DND-41 (cell line): ENCODE measurements around the gene MRPS27.

Source experiments
- ATAC-seq: fragments of 200-7000 bp; cut with Tn5 transposase; 3 replicates; pipeline ENCODE4 v1.9.1; 2021; ENCODE audit warnings: low read depth; ENCODE audit not compliant: insufficient read depth
- DNase-seq: peaks from one replicate; pipeline ENCODE4 v3.0.0-alpha.2; 2020
- H2AFZ ChIP-seq: 2 replicates; pipeline ENCODE4 v1.6.0; 2012; ENCODE audit warnings: low read depth, low read length
- H3K27ac ChIP-seq: 2 replicates; pipeline ENCODE4 v1.5.1; 2012; ENCODE audit warnings: low read length, inconsistent platforms
- H3K27me3 ChIP-seq: fragments of 200-600 bp; sonication (generic); 2 replicates; pipeline ENCODE4 v1.6.0; 2012; ENCODE audit warnings: low read length, mild to moderate bottlenecking, inconsistent platforms; ENCODE audit not compliant: insufficient read depth, poor library complexity
- H3K36me3 ChIP-seq: 2 replicates; pipeline ENCODE4 v1.5.1; 2012; ENCODE audit warnings: low read length, inconsistent platforms; ENCODE audit not compliant: insufficient read depth
- H3K4me1 ChIP-seq: 2 replicates; pipeline ENCODE4 v1.5.1; 2012; ENCODE audit warnings: mild to moderate bottlenecking, low read length; ENCODE audit not compliant: insufficient read depth
- H3K4me2 ChIP-seq: 2 replicates; pipeline ENCODE4 v1.6.0; 2012; ENCODE audit warnings: mild to moderate bottlenecking, moderate library complexity, low read length, inconsistent platforms; ENCODE audit not compliant: insufficient read depth
- H3K4me3 ChIP-seq, 2 experiments: fragments of 200-600 bp in 1 of 2; shearing (Covaris generic) in 1 of 2; 2 replicates each; pipeline ENCODE4 v1.5.1; 2012 to 2016; ENCODE audit warnings: inconsistent platforms in 2 of 2, low read length in 2 of 2, mild to moderate bottlenecking in 2 of 2, low read depth in 1 of 2, moderate library complexity in 1 of 2
- H3K79me2 ChIP-seq: 2 replicates; pipeline ENCODE4 v1.6.0; 2012; ENCODE audit warnings: low read length, inconsistent platforms; ENCODE audit not compliant: insufficient read depth
- H3K9ac ChIP-seq: 2 replicates; pipeline ENCODE4 v1.6.0; 2012; ENCODE audit warnings: low read depth, mild to moderate bottlenecking, inconsistent platforms, low read length, moderate library complexity
- H3K9me3 ChIP-seq: 2 replicates; pipeline ENCODE4 v1.5.1; 2012; ENCODE audit warnings: low read length, moderate library complexity, mild to moderate bottlenecking, inconsistent platforms; ENCODE audit not compliant: insufficient read depth, severe bottlenecking
- H4K20me1 ChIP-seq: 2 replicates; pipeline ENCODE4 v1.6.0; 2012; ENCODE audit warnings: low read length; ENCODE audit not compliant: insufficient read depth
- CTCF ChIP-seq: IDR thresholded peaks from 2 replicates; pipeline ENCODE4 v1.5.1; 2012; ENCODE audit warnings: borderline replicate concordance, low read length, moderate library complexity, mild to moderate bottlenecking; ENCODE audit not compliant: poor library complexity, severe bottlenecking; ENCODE audit errors: extremely low read depth
- EZH2 ChIP-seq: IDR thresholded peaks from 3 replicates; pipeline ENCODE4 v1.6.1; 2012; ENCODE audit warnings: borderline replicate concordance, low read depth, mild to moderate bottlenecking, moderate library complexity, low read length, inconsistent platforms; ENCODE audit not compliant: severe bottlenecking

Gene MRPS27

GRCh38 chr5:72252008-72252407, 68.0 kb downstream of the MRPS27 start:
- Histone ChIP-seq H2AFZ (no peak overlapping the region), H3K27ac (no peak overlapping the region), H3K4me1 (no peaks in the 10 kb centered on the region), H3K9me3 (no peaks in the 10 kb centered on the region), H3K4me2 (no peak overlapping the region), H3K9ac (no peak overlapping the region), H3K79me2 (peaks cover 5% of the 10 kb centered on the region), H3K4me3 (no peak overlapping the region), H4K20me1 (peaks cover 26% of the 10 kb centered on the region; the same call in 1 of the 2 replicates), H3K36me3 (peaks cover 8% of the 10 kb centered on the region; the same call in 1 of the 2 replicates), H3K27me3 (no peaks in the 10 kb centered on the region)
- DNase-seq (no peak), ATAC-seq (no peak)
- TF ChIP-seq EZH2 (no peak), CTCF (no peak)

GRCh38 chr5:72251386-72251785, 68.7 kb downstream of the MRPS27 start:
- Histone ChIP-seq H3K9ac (no peak overlapping the region), H3K36me3 (peaks cover 8% of the 10 kb centered on the region; the same call in 1 of the 2 replicates), H4K20me1 (peaks cover 31% of the 10 kb centered on the region; the same call in 1 of the 2 replicates), H3K4me1 (no peaks in the 10 kb centered on the region), H3K9me3 (no peaks in the 10 kb centered on the region), H3K4me2 (no peak overlapping the region), H3K27ac (no peak overlapping the region), H3K79me2 (peaks cover 5% of the 10 kb centered on the region), H3K4me3 (no peak overlapping the region), H2AFZ (no peak overlapping the region), H3K27me3 (no peaks in the 10 kb centered on the region)
- TF ChIP-seq CTCF = no peak
- no peak for TF ChIP-seq EZH2
- no peak for DNase-seq
- ATAC-seq = no peak

GRCh38 chr5:72248410-72248981, 71.5 kb downstream of the MRPS27 start:
- no peak overlapping the region for H3K4me3 ChIP-seq
- ATAC-seq = no peak
- H3K27me3 ChIP-seq = no peaks in the 10 kb centered on the region
- H3K9me3 ChIP-seq = no peaks in the 10 kb centered on the region
- no peak for DNase-seq
- peaks cover 56% of the 10 kb centered on the region for H4K20me1 ChIP-seq
- peaks cover 8% of the 10 kb centered on the region; the same call in 1 of the 2 replicates for H3K36me3 ChIP-seq
- peaks cover 11% of the 10 kb centered on the region for H3K79me2 ChIP-seq
- H3K4me2 ChIP-seq = no peak overlapping the region
- no peaks in the 10 kb centered on the region for H3K4me1 ChIP-seq
- no peak overlapping the region for H2AFZ ChIP-seq
- H3K27ac ChIP-seq = no peak overlapping the region
- no peak for TF ChIP-seq EZH2
- no peak for TF ChIP-seq CTCF
- no peak overlapping the region for H3K9ac ChIP-seq

- Histone ChIP-seq H3K4me1 (no peaks in the 10 kb centered on the region), H3K27ac (no peak overlapping the region), H3K4me2 (no peak overlapping the region), H3K9me3 (no peaks in the 10 kb centered on the region), H3K79me2 (peaks cover 14% of the 10 kb centered on the region), H3K9ac (no peak overlapping the region), H3K27me3 (no peaks in the 10 kb centered on the region), H4K20me1 (peaks cover 61% of the 10 kb centered on the region), H3K4me3 (no peak overlapping the region), H2AFZ (no peak overlapping the region), H3K36me3 (no peaks in the 10 kb centered on the region)
- no peak for DNase-seq
- ATAC-seq = no peak
- no peak for TF ChIP-seq EZH2
- no peak for TF ChIP-seq CTCF
These were observed 73.0 kb downstream of the MRPS27 start for GRCh38 chr5:72246954-72247442.
